Measurements from ENCODE around the gene DYSF.

Gene DYSF

GRCh38 chr2:71692621-71693277 is 239.4 kb downstream of the DYSF start:
- no peaks in the 10 kb centered on the region for H3K9me3 ChIP-seq (ENCODE audit: control insufficient read depth, low read length)
- no peaks in the 10 kb centered on the region for H3K36me3 ChIP-seq (ENCODE audit: control insufficient read depth, insufficient read depth, low read length)
- peaks cover 21% of the 10 kb centered on the region for H3K4me1 ChIP-seq (ENCODE audit: control insufficient read depth, insufficient read depth, low read length)
- no peak overlapping the region for H3K4me3 ChIP-seq (ENCODE audit: insufficient read depth, low read depth, low read length)
- no peaks in the 10 kb centered on the region for H3K27me3 ChIP-seq (ENCODE audit: control insufficient read depth, insufficient read depth, low read length, poor library complexity, severe bottlenecking)
- H3K27ac ChIP-seq (ENCODE audit: insufficient read depth, low read depth, low read length, poor library complexity, severe bottlenecking) = no peak overlapping the region
- 92 to 96% methylated on average over 10 of the region's 10 CpGs for WGBS, 2 experiments

- H3K27me3 ChIP-seq (ENCODE audit: control insufficient read depth, insufficient read depth, low read length, poor library complexity, severe bottlenecking) = no peaks in the 10 kb centered on the region
- H3K9me3 ChIP-seq (ENCODE audit: control insufficient read depth, low read length) = no peaks in the 10 kb centered on the region
- peaks cover 21% of the 10 kb centered on the region for H3K4me1 ChIP-seq (ENCODE audit: control insufficient read depth, insufficient read depth, low read length)
- H3K36me3 ChIP-seq (ENCODE audit: control insufficient read depth, insufficient read depth, low read length) = no peaks in the 10 kb centered on the region
- 90 to 93% methylated on average over 19 of the region's 19 CpGs for WGBS, 2 experiments
- no peak overlapping the region for H3K27ac ChIP-seq (ENCODE audit: insufficient read depth, low read depth, low read length, poor library complexity, severe bottlenecking)
- H3K4me3 ChIP-seq (ENCODE audit: insufficient read depth, low read depth, low read length) = no peak overlapping the region
Observed at GRCh38 chr2:71693286-71694270, 240.2 kb downstream of the DYSF start.

- Histone ChIP-seq H3K27me3 (ENCODE audit: control insufficient read depth, insufficient read depth, low read length, poor library complexity, severe bottlenecking) (no peaks in the 10 kb centered on the region), H3K27ac (ENCODE audit: insufficient read depth, low read depth, low read length, poor library complexity, severe bottlenecking) (no peak overlapping the region), H3K4me3 (ENCODE audit: insufficient read depth, low read depth, low read length) (no peak overlapping the region), H3K36me3 (ENCODE audit: control insufficient read depth, insufficient read depth, low read length) (no peaks in the 10 kb centered on the region), H3K9me3 (ENCODE audit: control insufficient read depth, low read length) (no peaks in the 10 kb centered on the region), H3K4me1 (ENCODE audit: control insufficient read depth, insufficient read depth, low read length) (peaks cover 21% of the 10 kb centered on the region)
- 64 to 67% methylated on average over 14 of the region's 14 CpGs for WGBS, 2 experiments
Observed at GRCh38 chr2:71694501-71695234, 241.3 kb downstream of the DYSF start.

GRCh38 chr2:71695235-71696120 is 242.1 kb downstream of the DYSF start:
- WGBS, 2 experiments = 90 to 92% methylated on average over 12 to 13 of the region's 13 CpGs
- H3K36me3 ChIP-seq (ENCODE audit: control insufficient read depth, insufficient read depth, low read length) = no peaks in the 10 kb centered on the region
- H3K4me1 ChIP-seq (ENCODE audit: control insufficient read depth, insufficient read depth, low read length) = peaks cover 26% of the 10 kb centered on the region
- H3K9me3 ChIP-seq (ENCODE audit: control insufficient read depth, low read length) = no peaks in the 10 kb centered on the region
- no peaks in the 10 kb centered on the region for H3K27me3 ChIP-seq (ENCODE audit: control insufficient read depth, insufficient read depth, low read length, poor library complexity, severe bottlenecking)
- no peak overlapping the region for H3K4me3 ChIP-seq (ENCODE audit: insufficient read depth, low read depth, low read length)
- no peak overlapping the region for H3K27ac ChIP-seq (ENCODE audit: insufficient read depth, low read depth, low read length, poor library complexity, severe bottlenecking)

GRCh38 chr2:71696381-71696780 is 243.0 kb downstream of the DYSF start:
- no peak overlapping the region for H3K4me3 ChIP-seq (ENCODE audit: insufficient read depth, low read depth, low read length)
- no peaks in the 10 kb centered on the region for H3K27me3 ChIP-seq (ENCODE audit: control insufficient read depth, insufficient read depth, low read length, poor library complexity, severe bottlenecking)
- H3K4me1 ChIP-seq (ENCODE audit: control insufficient read depth, insufficient read depth, low read length) = peaks cover 25% of the 10 kb centered on the region
- 77 to 79% methylated on average over 6 to 8 of the region's 8 CpGs for WGBS, 2 experiments
- H3K27ac ChIP-seq (ENCODE audit: insufficient read depth, low read depth, low read length, poor library complexity, severe bottlenecking) = no peak overlapping the region
- no peaks in the 10 kb centered on the region for H3K36me3 ChIP-seq (ENCODE audit: control insufficient read depth, insufficient read depth, low read length)
- no peaks in the 10 kb centered on the region for H3K9me3 ChIP-seq (ENCODE audit: control insufficient read depth, low read length)

- Histone ChIP-seq H3K27ac (ENCODE audit: insufficient read depth, low read depth, low read length, poor library complexity, severe bottlenecking) (no peak overlapping the region), H3K4me1 (ENCODE audit: control insufficient read depth, insufficient read depth, low read length) (peaks cover 20% of the 10 kb centered on the region), H3K9me3 (ENCODE audit: control insufficient read depth, low read length) (no peaks in the 10 kb centered on the region), H3K27me3 (ENCODE audit: control insufficient read depth, insufficient read depth, low read length, poor library complexity, severe bottlenecking) (no peaks in the 10 kb centered on the region), H3K4me3 (ENCODE audit: insufficient read depth, low read depth, low read length) (no peak overlapping the region), H3K36me3 (ENCODE audit: control insufficient read depth, insufficient read depth, low read length) (no peaks in the 10 kb centered on the region)
- 91% methylated on average over 14 of the region's 14 CpGs for WGBS, 2 experiments
Observed at GRCh38 chr2:71697106-71698004, 244.0 kb downstream of the DYSF start.

GRCh38 chr2:71699428-71699827 is 246.1 kb downstream of the DYSF start:
- Histone ChIP-seq H3K27ac (ENCODE audit: insufficient read depth, low read depth, low read length, poor library complexity, severe bottlenecking) (no peak overlapping the region), H3K27me3 (ENCODE audit: control insufficient read depth, insufficient read depth, low read length, poor library complexity, severe bottlenecking) (no peaks in the 10 kb centered on the region), H3K9me3 (ENCODE audit: control insufficient read depth, low read length) (no peaks in the 10 kb centered on the region), H3K4me3 (ENCODE audit: insufficient read depth, low read depth, low read length) (no peak overlapping the region), H3K4me1 (ENCODE audit: control insufficient read depth, insufficient read depth, low read length) (peaks cover 20% of the 10 kb centered on the region), H3K36me3 (ENCODE audit: control insufficient read depth, insufficient read depth, low read length) (no peaks in the 10 kb centered on the region)
- 94 to 95% methylated on average over 6 of the region's 6 CpGs for WGBS, 2 experiments

GRCh38 chr2:71700041-71700657 is 246.8 kb downstream of the DYSF start:
- H3K4me3 ChIP-seq (ENCODE audit: insufficient read depth, low read depth, low read length) = no peak overlapping the region
- peaks cover 17% of the 10 kb centered on the region for H3K4me1 ChIP-seq (ENCODE audit: control insufficient read depth, insufficient read depth, low read length)
- H3K27me3 ChIP-seq (ENCODE audit: control insufficient read depth, insufficient read depth, low read length, poor library complexity, severe bottlenecking) = no peaks in the 10 kb centered on the region
- H3K9me3 ChIP-seq (ENCODE audit: control insufficient read depth, low read length) = no peaks in the 10 kb centered on the region
- H3K27ac ChIP-seq (ENCODE audit: insufficient read depth, low read depth, low read length, poor library complexity, severe bottlenecking) = no peak overlapping the region
- no peaks in the 10 kb centered on the region for H3K36me3 ChIP-seq (ENCODE audit: control insufficient read depth, insufficient read depth, low read length)
- WGBS, 2 experiments = 88 to 89% methylated on average over 9 to 11 of the region's 11 CpGs

Data from ectodermal cell (in vitro differentiated cells).